Measurements from ENCODE around the gene RELT. TPM values are rescaled to one million over a fixed set of nuclear protein-coding genes. Genes with fewer than 3 reads are reported as not detected.

The RELT gene
- total RNA-seq, 2 experiments from 2014 or later = 18.5 to 18.9 TPM

- Mint-ChIP-seq H3K4me3 (no peak overlapping the region), H3K27ac (no peak overlapping the region), H3K36me3 (no peaks in the 10 kb centered on the region), H3K27me3 (no peaks in the 10 kb centered on the region), H3K4me1 (ENCODE audit: low read depth) (no peaks in the 10 kb centered on the region), H3K9me3 (no peaks in the 10 kb centered on the region)
- ChIA-PET CTCF (interaction anchor here (0.7 to 2.9 kb wide), 3 partner anchors 9 to 260 kb away, joined by 4 to 11 read pairs (median 6); no protein-coding TSS in a partner anchor), POLR2A (no interaction called here)
- intact Hi-C loops (cut with micrococcal nuclease) = no loop called here
- DNase-seq = no peak
These were observed 26.0 kb downstream of the RELT start for GRCh38 chr11:73401924-73402833.

- no peak overlapping the region for H3K27ac Mint-ChIP-seq
- no peaks in the 10 kb centered on the region for H3K9me3 Mint-ChIP-seq
- H3K4me3 Mint-ChIP-seq = no peak overlapping the region
- no peaks in the 10 kb centered on the region for H3K4me1 Mint-ChIP-seq (ENCODE audit: low read depth)
- ChIA-PET CTCF (interaction anchor here (0.7 to 2.9 kb wide), 4 partner anchors 9 to 260 kb away, joined by 3 to 11 read pairs (median 5); no protein-coding TSS in a partner anchor), POLR2A (no interaction called here)
- DNase-seq = peak; percentile 27
- H3K27me3 Mint-ChIP-seq = no peaks in the 10 kb centered on the region
- intact Hi-C loops (cut with micrococcal nuclease) = no loop called here
- H3K36me3 Mint-ChIP-seq = no peaks in the 10 kb centered on the region
These were observed 26.6 kb downstream of the RELT start for GRCh38 chr11:73402834-73403185.

GRCh38 chr11:73403541-73403940 is 27.3 kb downstream of the RELT start:
- CTCF ChIA-PET = interaction anchor here (1.1 to 2.9 kb wide), 3 partner anchors 11 to 259 kb away, joined by 3 to 11 read pairs (median 6); no protein-coding TSS in a partner anchor
- no peak for DNase-seq
- H3K27me3 Mint-ChIP-seq = no peaks in the 10 kb centered on the region
- no peak overlapping the region for H3K27ac Mint-ChIP-seq
- POLR2A ChIA-PET = no interaction called here
- no peaks in the 10 kb centered on the region for H3K36me3 Mint-ChIP-seq
- no peak overlapping the region for H3K4me3 Mint-ChIP-seq
- intact Hi-C loops (cut with micrococcal nuclease) = no loop called here
- no peaks in the 10 kb centered on the region for H3K9me3 Mint-ChIP-seq
- H3K4me1 Mint-ChIP-seq (ENCODE audit: low read depth) = no peaks in the 10 kb centered on the region

- H3K27me3 Mint-ChIP-seq = no peaks in the 10 kb centered on the region
- ChIA-PET POLR2A (no interaction called here), CTCF (interaction anchor here (1.1 to 2.9 kb wide), 3 partner anchors 11 to 259 kb away, joined by 3 to 11 read pairs (median 6); no protein-coding TSS in a partner anchor)
- DNase-seq = peak; percentile 34
- H3K27ac Mint-ChIP-seq = no peak overlapping the region
- intact Hi-C loops (cut with micrococcal nuclease) = no loop called here
- peaks cover 3% of the 10 kb centered on the region for H3K36me3 Mint-ChIP-seq
- no peaks in the 10 kb centered on the region for H3K4me1 Mint-ChIP-seq (ENCODE audit: low read depth)
- no peak overlapping the region for H3K4me3 Mint-ChIP-seq
- no peaks in the 10 kb centered on the region for H3K9me3 Mint-ChIP-seq
These were observed 27.8 kb downstream of the RELT start for GRCh38 chr11:73404048-73404447.

- CTCF ChIA-PET = interaction anchor here (2.9 kb wide), 1 partner anchor 256 kb away, joined by 11 read pairs; no protein-coding TSS in a partner anchor
- peaks cover 6% of the 10 kb centered on the region for H3K36me3 Mint-ChIP-seq
These were observed 28.4 kb downstream of the RELT start for GRCh38 chr11:73404506-73405145.

GRCh38 chr11:73405146-73405510 is 28.9 kb downstream of the RELT start:
- ChIA-PET POLR2A (no interaction called here), CTCF (interaction anchor here (0.5 to 0.6 kb wide), 2 partner anchors 9 to 255 kb away, joined by 3 read pairs; no protein-coding TSS in a partner anchor)
- no peak overlapping the region for H3K4me3 Mint-ChIP-seq
- no peak for DNase-seq
- no peak overlapping the region for H3K27ac Mint-ChIP-seq
- no peaks in the 10 kb centered on the region for H3K4me1 Mint-ChIP-seq (ENCODE audit: low read depth)
- intact Hi-C loops (cut with micrococcal nuclease) = no loop called here
- peaks cover 6% of the 10 kb centered on the region for H3K36me3 Mint-ChIP-seq
- no peaks in the 10 kb centered on the region for H3K27me3 Mint-ChIP-seq
- H3K9me3 Mint-ChIP-seq = no peaks in the 10 kb centered on the region

More at GRCh38 chr11:73404506-73405145, 28.4 kb downstream of the RELT start:
- H3K9me3 Mint-ChIP-seq = no peaks in the 10 kb centered on the region
- H3K4me1 Mint-ChIP-seq (ENCODE audit: low read depth) = no peaks in the 10 kb centered on the region
- intact Hi-C loops (cut with micrococcal nuclease) = no loop called here
- POLR2A ChIA-PET = no interaction called here
- H3K27me3 Mint-ChIP-seq = no peaks in the 10 kb centered on the region
- H3K4me3 Mint-ChIP-seq = no peak overlapping the region
- DNase-seq = no peak
- H3K27ac Mint-ChIP-seq = no peak overlapping the region

- no peak for DNase-seq
- no peak overlapping the region for H3K27ac Mint-ChIP-seq
- H3K27me3 Mint-ChIP-seq = no peaks in the 10 kb centered on the region
- H3K36me3 Mint-ChIP-seq = peaks cover 6% of the 10 kb centered on the region
- no peak overlapping the region for H3K4me3 Mint-ChIP-seq
- no peaks in the 10 kb centered on the region for H3K9me3 Mint-ChIP-seq
- H3K4me1 Mint-ChIP-seq (ENCODE audit: low read depth) = no peaks in the 10 kb centered on the region
- POLR2A ChIA-PET = no interaction called here
- intact Hi-C loops (cut with micrococcal nuclease) = no loop called here
- CTCF ChIA-PET = interaction anchor here (1.5 to 2.5 kb wide), 4 partner anchors 13 to 220 kb away, joined by 4 to 11 read pairs (median 8); no protein-coding TSS in a partner anchor
These were observed 29.9 kb downstream of the RELT start for GRCh38 chr11:73406131-73406530.

GRCh38 chr11:73406619-73407018 is 30.4 kb downstream of the RELT start:
- CTCF ChIA-PET = interaction anchor here (1.1 to 2.5 kb wide), 6 partner anchors 13 to 254 kb away, joined by 3 to 11 read pairs (median 6); no protein-coding TSS in a partner anchor
- intact Hi-C loops (cut with micrococcal nuclease) = no loop called here
- no peak for DNase-seq
- H3K4me3 Mint-ChIP-seq = no peak overlapping the region
- no peaks in the 10 kb centered on the region for H3K27me3 Mint-ChIP-seq
- H3K27ac Mint-ChIP-seq = no peak overlapping the region
- peaks cover 6% of the 10 kb centered on the region for H3K36me3 Mint-ChIP-seq
- POLR2A ChIA-PET = interaction anchor here (0.5 kb wide), 1 partner anchor 144 kb away, joined by 3 read pairs; no protein-coding TSS in a partner anchor
- H3K4me1 Mint-ChIP-seq (ENCODE audit: low read depth) = no peaks in the 10 kb centered on the region
- H3K9me3 Mint-ChIP-seq = no peaks in the 10 kb centered on the region

GRCh38 chr11:73409431-73409830 is 33.2 kb downstream of the RELT start:
- H3K27ac Mint-ChIP-seq = no peak overlapping the region
- H3K4me1 Mint-ChIP-seq (ENCODE audit: low read depth) = no peaks in the 10 kb centered on the region

GRCh38 chr11:73410627-73411026 is 34.4 kb downstream of the RELT start:
- Mint-ChIP-seq H3K4me1 (ENCODE audit: low read depth) (no peaks in the 10 kb centered on the region), H3K4me3 (no peak overlapping the region), H3K27ac (no peak overlapping the region), H3K9me3 (no peaks in the 10 kb centered on the region), H3K36me3 (peaks cover 6% of the 10 kb centered on the region), H3K27me3 (no peaks in the 10 kb centered on the region)
- DNase-seq = no peak
- intact Hi-C loops (cut with micrococcal nuclease) = no loop called here
- ChIA-PET POLR2A (interaction anchor here (0.6 kb wide), 1 partner anchor 1124 kb away, joined by 3 read pairs; no protein-coding TSS in a partner anchor), CTCF (interaction anchor here (0.6 to 1.6 kb wide), 4 partner anchors 17 to 250 kb away, joined by 3 to 5 read pairs (median 4); no protein-coding TSS in a partner anchor)

More at GRCh38 chr11:73409431-73409830, 33.2 kb downstream of the RELT start:
- ChIA-PET POLR2A (no interaction called here), CTCF (no interaction called here)
- intact Hi-C loops (cut with micrococcal nuclease) = no loop called here
- no peak for DNase-seq
- no peak overlapping the region for H3K4me3 Mint-ChIP-seq
- no peaks in the 10 kb centered on the region for H3K27me3 Mint-ChIP-seq
- peaks cover 6% of the 10 kb centered on the region for H3K36me3 Mint-ChIP-seq
- no peaks in the 10 kb centered on the region for H3K9me3 Mint-ChIP-seq

GRCh38 chr11:73411031-73411430 is 34.8 kb downstream of the RELT start:
- no peak overlapping the region for H3K27ac Mint-ChIP-seq
- POLR2A ChIA-PET = interaction anchor here (0.6 kb wide), 1 partner anchor 1124 kb away, joined by 3 read pairs; no protein-coding TSS in a partner anchor

GRCh38 chr11:73412308-73412707 is 36.1 kb downstream of the RELT start:
- Mint-ChIP-seq H3K27ac (no peak overlapping the region), H3K27me3 (no peaks in the 10 kb centered on the region), H3K4me3 (no peak overlapping the region), H3K4me1 (ENCODE audit: low read depth) (no peaks in the 10 kb centered on the region), H3K36me3 (peaks cover 10% of the 10 kb centered on the region), H3K9me3 (no peaks in the 10 kb centered on the region)
- CTCF ChIA-PET = no interaction called here
- DNase-seq = no peak
- intact Hi-C loops (cut with micrococcal nuclease) = no loop called here
- POLR2A ChIA-PET = no interaction called here

More at GRCh38 chr11:73411031-73411430, 34.8 kb downstream of the RELT start:
- Mint-ChIP-seq H3K4me3 (no peak overlapping the region), H3K9me3 (no peaks in the 10 kb centered on the region), H3K4me1 (ENCODE audit: low read depth) (no peaks in the 10 kb centered on the region), H3K36me3 (peaks cover 6% of the 10 kb centered on the region), H3K27me3 (no peaks in the 10 kb centered on the region)
- intact Hi-C loops (cut with micrococcal nuclease) = no loop called here
- DNase-seq = no peak
- CTCF ChIA-PET = interaction anchor here (1.3 to 1.6 kb wide), 2 partner anchors 18 to 250 kb away, joined by 4 to 5 read pairs; no protein-coding TSS in a partner anchor

Measured in activated CD4-positive, alpha-beta memory T cell treated with anti-CD3 and anti-CD28 coated beads for 36 hours (primary cell).